Measurements from ENCODE around the gene METTL6.

Gene METTL6

DNA sequence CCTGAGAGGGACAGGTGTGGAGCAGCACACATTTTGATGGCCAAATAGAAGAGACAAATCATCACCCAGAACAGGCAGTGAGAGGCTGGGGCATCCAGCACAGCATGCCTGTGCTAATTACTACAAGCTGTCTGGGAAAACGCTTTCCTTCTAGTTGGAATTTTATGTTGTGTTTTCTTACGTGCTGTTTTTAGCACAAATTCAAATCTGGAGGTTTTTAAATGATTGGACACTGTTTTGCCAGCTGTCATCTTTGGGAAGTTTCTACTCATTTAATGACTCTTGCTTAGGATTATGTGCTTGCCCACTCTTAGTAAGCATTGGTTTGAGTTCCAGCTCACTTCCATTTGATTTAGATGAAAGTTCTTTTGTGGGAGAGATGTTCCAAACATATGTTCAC, 43.5 kb upstream of the METTL6 start:
- Histone ChIP-seq H2AK5ac (ENCODE audit: low read length) (no peak overlapping the region), H3K79me2 (ENCODE audit: control insufficient read depth, insufficient read depth, low read length, poor library complexity) (no peaks in the 10 kb centered on the region), H3K4ac (ENCODE audit: low read depth, low read length) (no peak overlapping the region), H3K36me3 (ENCODE audit: control insufficient read depth in 1 of 2, insufficient read depth in 2 of 2, low read length in 2 of 2) (no peaks in the 10 kb centered on the region), H3K9ac (ENCODE audit: low read length) (no peak overlapping the region), H3K23ac (ENCODE audit: low read length) (no peak overlapping the region), H2AFZ (ENCODE audit: insufficient read depth, low read length, poor library complexity) (no peak overlapping the region), H3K79me1 (ENCODE audit: low read length) (no peaks in the 10 kb centered on the region), H3K4me2 (ENCODE audit: low read length) (no peak overlapping the region), H4K8ac (ENCODE audit: low read depth, low read length) (no peak overlapping the region), H4K91ac (ENCODE audit: low read depth, low read length) (no peak overlapping the region), H3K14ac (ENCODE audit: low read length) (no peak overlapping the region), H3K27ac (ENCODE audit: low read depth, low read length) (no peak overlapping the region), H2BK120ac (ENCODE audit: insufficient read depth, low read length, poor library complexity) (no peak overlapping the region), H2BK12ac (ENCODE audit: low read length) (no peak overlapping the region), H4K12ac (ENCODE audit: low read depth, low read length) (no peak overlapping the region), H3K4me3 (ENCODE audit: low read depth, low read length) (no peak overlapping the region), H3K9me3 (ENCODE audit: insufficient read depth, low read depth, low read length) (no peaks in the 10 kb centered on the region), H3K27me3 (ENCODE audit: insufficient read depth, low read length) (no peaks in the 10 kb centered on the region), H2BK5ac (ENCODE audit: low read depth, low read length, poor library complexity) (no peak overlapping the region), H3K18ac (ENCODE audit: low read length) (no peak overlapping the region), H3K4me1 (ENCODE audit: control insufficient read depth in 1 of 2, insufficient read depth in 2 of 2, low read length in 2 of 2) (no peaks in the 10 kb centered on the region)
- DNase-seq: no peak
- no CpG with 5 or more reads among the region's 2 CpGs for WGBS (ENCODE audit: extremely low coverage, insufficient coverage, insufficient read length)

DNA sequence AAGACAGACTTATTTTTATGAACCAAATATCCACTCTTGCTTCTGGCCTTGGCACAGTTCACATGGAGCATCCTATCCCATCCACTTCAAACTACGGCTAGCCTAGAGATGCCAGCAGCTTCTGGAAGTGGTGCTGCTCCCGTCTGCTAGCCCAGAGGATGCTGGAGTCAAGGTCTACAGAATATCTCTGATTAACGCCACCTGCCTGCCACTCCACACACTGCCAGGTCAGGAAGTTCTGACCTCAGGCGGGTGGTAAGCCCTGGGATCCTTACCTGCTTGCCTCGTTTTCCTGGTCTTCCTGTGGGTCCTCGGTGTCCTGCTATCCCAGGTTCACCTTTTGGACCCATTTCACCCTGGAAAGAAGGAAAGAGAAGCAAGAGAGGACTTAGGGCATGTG, 42.9 kb upstream of the METTL6 start:
- no peak overlapping the region for H3K4me2 ChIP-seq (ENCODE audit: low read length)
- peak; percentile 19 to 41 for DNase-seq
- no peaks in the 10 kb centered on the region for H3K4me1 ChIP-seq (ENCODE audit: control insufficient read depth in 1 of 2, insufficient read depth in 2 of 2, low read length in 2 of 2)
- H3K27ac ChIP-seq (ENCODE audit: low read depth, low read length): no peak overlapping the region
- no peak overlapping the region for H2AFZ ChIP-seq (ENCODE audit: insufficient read depth, low read length, poor library complexity)
- no peak overlapping the region for H3K23ac ChIP-seq (ENCODE audit: low read length)
- no CpG with 5 or more reads among the region's 6 CpGs for WGBS (ENCODE audit: extremely low coverage, insufficient coverage, insufficient read length)
- no peak overlapping the region for H2AK5ac ChIP-seq (ENCODE audit: low read length)
- peak overlapping the region; percentile 37 for H3K4me3 ChIP-seq (ENCODE audit: low read depth, low read length)
- no peaks in the 10 kb centered on the region for H3K79me1 ChIP-seq (ENCODE audit: low read length)
- no peak overlapping the region for H3K14ac ChIP-seq (ENCODE audit: low read length)
- H4K8ac ChIP-seq (ENCODE audit: low read depth, low read length): no peak overlapping the region
- no peaks in the 10 kb centered on the region for H3K27me3 ChIP-seq (ENCODE audit: insufficient read depth, low read length)
- no peak overlapping the region for H2BK5ac ChIP-seq (ENCODE audit: low read depth, low read length, poor library complexity)
- H2BK120ac ChIP-seq (ENCODE audit: insufficient read depth, low read length, poor library complexity): no peak overlapping the region
- H3K36me3 ChIP-seq (ENCODE audit: control insufficient read depth in 1 of 2, insufficient read depth in 2 of 2, low read length in 2 of 2): no peaks in the 10 kb centered on the region
- H3K9me3 ChIP-seq (ENCODE audit: insufficient read depth, low read depth, low read length): no peaks in the 10 kb centered on the region
- no peak overlapping the region for H3K18ac ChIP-seq (ENCODE audit: low read length)
- H3K9ac ChIP-seq (ENCODE audit: low read length): no peak overlapping the region
- H4K12ac ChIP-seq (ENCODE audit: low read depth, low read length): no peak overlapping the region
- no peak overlapping the region for H2BK12ac ChIP-seq (ENCODE audit: low read length)
- H3K4ac ChIP-seq (ENCODE audit: low read depth, low read length): no peak overlapping the region
- H4K91ac ChIP-seq (ENCODE audit: low read depth, low read length): no peak overlapping the region
- no peaks in the 10 kb centered on the region for H3K79me2 ChIP-seq (ENCODE audit: control insufficient read depth, insufficient read depth, low read length, poor library complexity)

DNA sequence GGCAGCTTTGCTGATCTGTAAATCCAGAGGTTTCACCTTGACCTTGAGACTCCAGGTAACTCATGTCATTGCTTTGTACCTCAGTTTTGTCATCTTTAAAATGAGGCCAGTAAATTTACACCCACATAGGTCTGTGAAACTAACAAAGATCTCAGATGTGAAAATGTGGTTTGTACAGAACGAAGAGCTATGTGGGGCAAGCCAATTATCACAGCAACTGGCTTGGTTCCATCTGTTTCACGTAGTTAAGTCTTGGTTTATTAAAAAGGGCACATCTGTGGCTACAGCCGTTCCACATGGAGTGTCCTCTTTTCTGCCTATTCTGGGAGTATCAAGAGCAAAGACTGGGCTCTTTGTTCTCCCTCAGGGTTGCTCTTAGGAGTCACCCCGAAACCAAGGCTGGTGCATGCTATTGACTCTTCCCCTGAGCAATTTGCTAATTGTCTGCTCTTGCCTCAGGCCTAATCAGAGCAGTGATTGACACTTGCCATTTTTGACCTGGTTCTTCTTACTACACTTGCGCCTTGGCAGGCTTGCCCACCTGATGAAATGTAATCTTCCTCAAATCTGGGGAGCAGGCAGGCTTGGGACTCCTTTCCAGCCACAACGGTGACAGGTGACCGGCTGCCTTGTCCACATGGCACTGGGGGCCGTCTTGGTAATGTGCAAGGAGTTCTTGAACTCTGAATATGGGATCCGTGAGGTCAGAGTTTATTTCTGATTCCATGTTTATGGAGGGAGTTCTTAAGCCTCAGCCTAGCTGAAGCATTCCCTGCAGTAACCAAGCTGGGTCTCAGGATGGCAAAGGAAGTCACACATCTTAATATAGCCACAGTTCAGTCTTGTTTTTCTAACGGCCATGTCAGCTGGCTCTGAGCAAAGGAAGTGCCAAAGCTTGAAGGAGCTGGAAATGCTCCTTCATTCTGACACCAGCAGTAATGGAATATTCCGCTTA, 40.2 kb upstream of the METTL6 start:
- Histone ChIP-seq H3K36me3 (ENCODE audit: control insufficient read depth in 1 of 2, insufficient read depth in 2 of 2, low read length in 2 of 2) (no peaks in the 10 kb centered on the region), H4K8ac (ENCODE audit: low read depth, low read length) (no peak overlapping the region), H2AK5ac (ENCODE audit: low read length) (no peak overlapping the region), H3K4me3 (ENCODE audit: low read depth, low read length) (no peak overlapping the region), H3K4me2 (ENCODE audit: low read length) (no peak overlapping the region), H3K4me1 (ENCODE audit: control insufficient read depth in 1 of 2, insufficient read depth in 2 of 2, low read length in 2 of 2) (peaks cover 0 to under 1% of the 10 kb centered on the region in 2 experiments), H2BK5ac (ENCODE audit: low read depth, low read length, poor library complexity) (no peak overlapping the region), H3K27ac (ENCODE audit: low read depth, low read length) (no peak overlapping the region), H4K12ac (ENCODE audit: low read depth, low read length) (no peak overlapping the region), H3K27me3 (ENCODE audit: insufficient read depth, low read length) (no peaks in the 10 kb centered on the region), H2BK12ac (ENCODE audit: low read length) (no peak overlapping the region), H2AFZ (ENCODE audit: insufficient read depth, low read length, poor library complexity) (no peak overlapping the region), H3K23ac (ENCODE audit: low read length) (no peak overlapping the region), H4K91ac (ENCODE audit: low read depth, low read length) (no peak overlapping the region), H3K18ac (ENCODE audit: low read length) (no peak overlapping the region), H2BK120ac (ENCODE audit: insufficient read depth, low read length, poor library complexity) (no peak overlapping the region), H3K9me3 (ENCODE audit: insufficient read depth, low read depth, low read length) (no peaks in the 10 kb centered on the region), H3K14ac (ENCODE audit: low read length) (no peak overlapping the region), H3K79me2 (ENCODE audit: control insufficient read depth, insufficient read depth, low read length, poor library complexity) (no peaks in the 10 kb centered on the region), H3K4ac (ENCODE audit: low read depth, low read length) (no peak overlapping the region), H3K79me1 (ENCODE audit: low read length) (no peaks in the 10 kb centered on the region), H3K9ac (ENCODE audit: low read length) (no peak overlapping the region)
- DNase-seq: no peak
- no CpG with 5 or more reads among the region's 11 CpGs for WGBS (ENCODE audit: extremely low coverage, insufficient coverage, insufficient read length)

DNA sequence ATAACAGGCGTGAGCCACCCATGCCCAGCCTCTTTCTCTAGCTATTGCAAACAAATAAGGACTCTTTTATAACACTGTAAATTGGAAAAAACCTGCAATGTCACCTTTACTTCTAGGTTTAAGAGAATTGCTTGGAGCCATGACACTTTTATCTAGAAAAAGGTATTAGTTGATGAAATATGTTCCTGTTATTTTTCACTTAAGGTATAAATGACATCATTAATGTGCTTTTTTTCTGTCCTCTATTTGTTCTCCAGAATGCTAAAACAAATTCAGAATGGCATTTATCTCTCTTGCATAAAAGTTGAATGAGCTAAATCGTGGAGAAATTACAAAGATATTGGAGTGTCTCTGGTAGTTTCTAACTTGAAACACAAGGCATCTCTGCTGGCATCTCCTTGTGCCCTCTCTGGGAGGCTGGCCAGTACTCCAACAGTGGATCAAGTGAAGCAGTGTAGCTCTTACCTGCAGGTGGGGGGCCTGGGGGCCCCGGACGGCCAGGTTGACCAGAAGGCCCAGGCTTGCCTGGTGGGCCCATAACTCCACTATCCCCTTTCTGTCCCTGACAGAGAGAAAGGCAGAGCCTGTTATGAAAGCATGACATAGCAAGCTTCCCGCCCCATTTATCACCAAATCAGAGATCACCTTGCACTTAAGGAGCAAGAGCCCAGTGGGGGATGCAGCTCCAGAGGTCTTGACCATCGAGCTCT, 38.7 kb upstream of the METTL6 start:
- no peak overlapping the region for H2BK12ac ChIP-seq (ENCODE audit: low read length)
- no peak overlapping the region for H3K27ac ChIP-seq (ENCODE audit: low read depth, low read length)
- no peak overlapping the region for H4K12ac ChIP-seq (ENCODE audit: low read depth, low read length)
- H3K4me3 ChIP-seq (ENCODE audit: low read depth, low read length): no peak overlapping the region
- peak overlapping the region; percentile 55 for H3K9ac ChIP-seq (ENCODE audit: low read length)
- H3K36me3 ChIP-seq (ENCODE audit: control insufficient read depth in 1 of 2, insufficient read depth in 2 of 2, low read length in 2 of 2): no peaks in the 10 kb centered on the region
- peaks cover 0 to 2% of the 10 kb centered on the region in 2 experiments for H3K4me1 ChIP-seq (ENCODE audit: control insufficient read depth in 1 of 2, insufficient read depth in 2 of 2, low read length in 2 of 2)
- no peak overlapping the region for H2AFZ ChIP-seq (ENCODE audit: insufficient read depth, low read length, poor library complexity)
- no peak overlapping the region for H2AK5ac ChIP-seq (ENCODE audit: low read length)
- H3K4ac ChIP-seq (ENCODE audit: low read depth, low read length): no peak overlapping the region
- no peak overlapping the region for H2BK120ac ChIP-seq (ENCODE audit: insufficient read depth, low read length, poor library complexity)
- DNase-seq: no peak
- WGBS (ENCODE audit: extremely low coverage, insufficient coverage, insufficient read length): no CpG with 5 or more reads among the region's 6 CpGs
- H3K79me2 ChIP-seq (ENCODE audit: control insufficient read depth, insufficient read depth, low read length, poor library complexity): no peaks in the 10 kb centered on the region
- no peak overlapping the region for H3K23ac ChIP-seq (ENCODE audit: low read length)
- H3K4me2 ChIP-seq (ENCODE audit: low read length): no peak overlapping the region
- no peak overlapping the region for H4K8ac ChIP-seq (ENCODE audit: low read depth, low read length)
- no peak overlapping the region for H3K18ac ChIP-seq (ENCODE audit: low read length)
- H3K9me3 ChIP-seq (ENCODE audit: insufficient read depth, low read depth, low read length): no peaks in the 10 kb centered on the region
- H2BK5ac ChIP-seq (ENCODE audit: low read depth, low read length, poor library complexity): no peak overlapping the region
- H3K14ac ChIP-seq (ENCODE audit: low read length): no peak overlapping the region
- no peak overlapping the region for H4K91ac ChIP-seq (ENCODE audit: low read depth, low read length)
- H3K79me1 ChIP-seq (ENCODE audit: low read length): no peaks in the 10 kb centered on the region
- H3K27me3 ChIP-seq (ENCODE audit: insufficient read depth, low read length): no peaks in the 10 kb centered on the region

All from trophoblast cell (in vitro differentiated cells and primary cell).